ENCODE measurements around the gene LMBR1L. TPM values are rescaled to one million over a fixed set of nuclear protein-coding genes. Genes with fewer than 3 reads are reported as not detected.

Gene LMBR1L
- total RNA-seq, 1 experiment from 2014 or later: 27.8 TPM

DNA sequence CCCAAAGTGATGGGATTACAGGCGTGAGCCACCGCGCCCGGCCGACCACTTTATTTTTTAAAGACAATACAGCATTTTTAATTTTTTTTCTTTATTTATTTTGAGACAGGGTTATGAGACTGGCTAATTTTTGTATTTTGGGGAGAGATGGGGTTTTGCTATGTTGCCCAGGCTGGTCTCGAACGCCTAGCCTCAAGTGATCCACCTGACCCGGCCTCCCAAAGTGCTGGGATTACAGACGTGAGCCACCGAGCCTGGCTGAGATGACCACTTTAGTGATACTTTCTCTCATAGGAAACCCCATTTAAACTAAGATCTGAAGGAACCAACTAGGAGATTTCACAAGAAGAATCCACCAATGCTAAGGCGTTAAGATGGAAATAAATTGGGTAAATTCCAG lies 39.7 kb downstream of the LMBR1L start:
- intact Hi-C loops (cut with micrococcal nuclease): no loop called here
- Mint-ChIP-seq H3K36me3 (ENCODE audit: insufficient read depth, unreplicated experiment) (no peaks in the 10 kb centered on the region), H3K27me3 (ENCODE audit: insufficient read depth, unreplicated experiment) (no peaks in the 10 kb centered on the region), H3K4me1 (ENCODE audit: insufficient read depth, unreplicated experiment) (peaks cover 18% of the 10 kb centered on the region), H3K27ac (ENCODE audit: low read depth, unreplicated experiment) (no peak overlapping the region), H3K4me3 (ENCODE audit: unreplicated experiment) (no peak overlapping the region), H3K9me3 (ENCODE audit: unreplicated experiment) (no peaks in the 10 kb centered on the region)
- BruUV-seq (replicated peaks): no TSS peak
- TF ChIP-seq, protein P1, sequence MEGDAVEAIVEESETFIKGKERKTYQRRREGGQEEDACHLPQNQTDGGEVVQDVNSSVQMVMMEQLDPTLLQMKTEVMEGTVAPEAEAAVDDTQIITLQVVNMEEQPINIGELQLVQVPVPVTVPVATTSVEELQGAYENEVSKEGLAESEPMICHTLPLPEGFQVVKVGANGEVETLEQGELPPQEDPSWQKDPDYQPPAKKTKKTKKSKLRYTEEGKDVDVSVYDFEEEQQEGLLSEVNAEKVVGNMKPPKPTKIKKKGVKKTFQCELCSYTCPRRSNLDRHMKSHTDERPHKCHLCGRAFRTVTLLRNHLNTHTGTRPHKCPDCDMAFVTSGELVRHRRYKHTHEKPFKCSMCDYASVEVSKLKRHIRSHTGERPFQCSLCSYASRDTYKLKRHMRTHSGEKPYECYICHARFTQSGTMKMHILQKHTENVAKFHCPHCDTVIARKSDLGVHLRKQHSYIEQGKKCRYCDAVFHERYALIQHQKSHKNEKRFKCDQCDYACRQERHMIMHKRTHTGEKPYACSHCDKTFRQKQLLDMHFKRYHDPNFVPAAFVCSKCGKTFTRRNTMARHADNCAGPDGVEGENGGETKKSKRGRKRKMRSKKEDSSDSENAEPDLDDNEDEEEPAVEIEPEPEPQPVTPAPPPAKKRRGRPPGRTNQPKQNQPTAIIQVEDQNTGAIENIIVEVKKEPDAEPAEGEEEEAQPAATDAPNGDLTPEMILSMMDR (IDR thresholded peaks at IDR 0.05; ENCODE audit: unreplicated experiment): no peak
- ChIA-PET POLR2A (interaction anchor here (1.4 to 1.8 kb wide), 4 partner anchors 11 to 60 kb away, joined by 3 to 30 read pairs (median 4); partner anchors contain the start of gene TUBA1B), CTCF (interaction anchor here (0.7 to 1.0 kb wide), 4 partner anchors 11 to 38 kb away, joined by 4 to 7 read pairs (median 5); no protein-coding TSS in a partner anchor)
- no peak for DNase-seq (ENCODE audit: unreplicated experiment)

DNA sequence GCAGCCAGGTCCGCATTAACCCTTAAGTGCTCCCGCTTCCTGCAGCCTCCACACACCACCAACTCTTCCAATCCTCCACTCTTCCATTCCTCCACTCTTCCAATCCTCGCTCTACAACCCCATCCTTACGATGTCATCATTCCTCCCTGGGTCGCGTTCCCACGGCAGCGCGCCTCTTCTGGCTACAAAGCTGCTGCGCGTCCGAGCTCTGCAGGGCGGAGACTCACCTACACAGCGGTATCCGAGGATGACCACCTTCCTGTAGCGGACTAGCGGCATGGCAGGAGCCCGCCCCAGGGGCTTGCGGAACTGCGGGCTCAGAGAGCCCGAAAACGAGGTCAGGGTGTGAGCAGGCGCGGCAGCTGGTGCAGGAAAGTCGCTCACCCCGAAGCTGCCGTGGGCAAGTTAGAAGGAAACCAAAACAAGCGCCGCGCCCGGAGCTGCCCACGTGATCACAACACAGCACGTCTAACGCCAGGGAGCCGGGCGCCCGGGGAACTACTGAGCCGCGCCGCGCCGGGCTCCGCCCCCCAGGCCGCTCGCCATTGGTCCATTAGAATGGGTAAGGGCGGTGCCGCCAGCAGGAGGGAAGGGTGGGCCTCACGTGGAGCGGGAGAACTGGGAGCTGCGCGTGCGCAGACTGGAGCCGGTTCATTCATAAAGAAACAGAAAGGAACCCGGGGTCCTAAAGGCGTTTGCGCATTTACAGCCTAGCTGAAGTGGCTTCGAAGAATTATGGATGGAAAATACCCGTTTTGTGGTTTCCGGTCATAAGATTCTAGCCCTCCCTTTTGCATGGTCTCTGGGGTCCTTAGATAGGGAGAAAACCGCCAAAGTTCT lies 40.9 kb downstream of the LMBR1L start, which contains the start of gene RHEBL1:
TSS of gene RHEBL1 (minus strand) at position 473 of the 840 bp plus-strand sequence. CDS start at position 279, 194 bp downstream.
- H3K9me3 Mint-ChIP-seq (ENCODE audit: unreplicated experiment): no peaks in the 10 kb centered on the region
- CTCF ChIA-PET: interaction anchor here (0.6 to 1.3 kb wide), 9 partner anchors 10 to 162 kb away, joined by 3 to 10 read pairs (median 5); no protein-coding TSS in a partner anchor
- H3K27ac Mint-ChIP-seq (ENCODE audit: low read depth, unreplicated experiment): peak within 1 kb of the TSS; percentile 73
- intact Hi-C loops (cut with micrococcal nuclease): loop anchor here (2.0 to 10.0 kb wide), 2 partner anchors 19 to 195 kb away; partner anchors contain the start of gene TUBA1C
- peak within 1 kb of the TSS; percentile 83 for H3K4me3 Mint-ChIP-seq (ENCODE audit: unreplicated experiment)
- POLR2A ChIA-PET: interaction anchor here (0.5 to 2.7 kb wide), 14 partner anchors 9 to 215 kb away, joined by 3 to 30 read pairs (median 6); partner anchors contain the start of genes KMT2D, LMBR1L, TUBA1A and TUBA1B
- peaks cover 18% of the 10 kb centered on the region for H3K4me1 Mint-ChIP-seq (ENCODE audit: insufficient read depth, unreplicated experiment)
- peak; percentile 98 for DNase-seq (ENCODE audit: unreplicated experiment)
- no TSS peak for BruUV-seq (replicated peaks)
- H3K36me3 Mint-ChIP-seq (ENCODE audit: insufficient read depth, unreplicated experiment): no peaks in the 10 kb centered on the region
- no peaks in the 10 kb centered on the region for H3K27me3 Mint-ChIP-seq (ENCODE audit: insufficient read depth, unreplicated experiment)
- TF ChIP-seq, protein P1 (IDR thresholded peaks at IDR 0.05; ENCODE audit: unreplicated experiment): no peak

DNA sequence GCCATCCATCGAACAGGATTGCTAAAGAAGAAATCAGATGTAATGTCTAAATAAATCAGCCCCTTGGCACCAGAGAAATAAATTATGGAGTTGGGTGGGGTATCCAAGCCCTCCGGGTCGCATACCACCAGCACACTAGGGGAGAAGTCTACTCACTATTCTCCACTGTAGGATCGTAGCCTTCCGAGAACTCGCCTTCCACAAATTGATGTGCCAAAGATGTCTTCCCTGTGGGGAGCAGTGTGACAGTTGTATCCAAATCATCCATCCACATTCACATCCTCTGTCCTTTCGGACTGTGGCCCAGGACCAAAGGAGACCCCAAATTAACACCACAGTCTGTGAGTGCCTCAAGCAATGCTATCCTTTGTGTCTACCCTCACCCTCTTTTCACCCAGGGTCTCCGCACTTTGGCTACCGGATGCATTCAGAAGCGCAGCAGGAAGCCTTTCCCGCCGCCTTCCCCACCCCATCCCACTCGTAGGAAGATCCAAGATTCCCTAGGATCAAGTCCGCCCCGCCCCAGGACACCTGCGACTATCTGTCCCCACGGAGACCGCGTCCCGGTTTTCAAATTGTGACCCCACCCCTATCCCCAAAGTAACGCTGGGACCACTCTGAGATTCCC lies 41.7 kb downstream of the LMBR1L start:
- H3K9me3 Mint-ChIP-seq (ENCODE audit: unreplicated experiment): no peaks in the 10 kb centered on the region
- intact Hi-C loops (cut with micrococcal nuclease): loop anchor here (2.0 to 10.0 kb wide), 2 partner anchors 20 to 196 kb away; partner anchors contain the start of gene TUBA1C
- peak overlapping the region; percentile 73 for H3K27ac Mint-ChIP-seq (ENCODE audit: low read depth, unreplicated experiment)
- H3K4me3 Mint-ChIP-seq (ENCODE audit: unreplicated experiment): peak overlapping the region; percentile 83
- BruUV-seq (replicated peaks): no TSS peak
- peaks cover 21% of the 10 kb centered on the region for H3K4me1 Mint-ChIP-seq (ENCODE audit: insufficient read depth, unreplicated experiment)
- CTCF ChIA-PET: interaction anchor here (0.7 to 2.3 kb wide), 9 partner anchors 15 to 166 kb away, joined by 3 to 10 read pairs (median 4); no protein-coding TSS in a partner anchor
- H3K27me3 Mint-ChIP-seq (ENCODE audit: insufficient read depth, unreplicated experiment): no peaks in the 10 kb centered on the region
- no peaks in the 10 kb centered on the region for H3K36me3 Mint-ChIP-seq (ENCODE audit: insufficient read depth, unreplicated experiment)
- DNase-seq (ENCODE audit: unreplicated experiment): no peak
- TF ChIP-seq, protein P1 (IDR thresholded peaks at IDR 0.05; ENCODE audit: unreplicated experiment): no peak
- POLR2A ChIA-PET: interaction anchor here (1.2 to 2.7 kb wide), 10 partner anchors 9 to 196 kb away, joined by 3 to 30 read pairs (median 8); partner anchors contain the start of genes KMT2D, LMBR1L, TUBA1A and TUBA1B
